HG03064 (cell line): ENCODE results near the gene MOK.

Experiments used
- ATAC-seq: cut with Tn5 transposase; IDR thresholded peaks from one replicate; pipeline ENCODE4 v1.9.1; 2021; ENCODE audit warnings: low read depth; ENCODE audit not compliant: unreplicated experiment

The MOK gene

DNA sequence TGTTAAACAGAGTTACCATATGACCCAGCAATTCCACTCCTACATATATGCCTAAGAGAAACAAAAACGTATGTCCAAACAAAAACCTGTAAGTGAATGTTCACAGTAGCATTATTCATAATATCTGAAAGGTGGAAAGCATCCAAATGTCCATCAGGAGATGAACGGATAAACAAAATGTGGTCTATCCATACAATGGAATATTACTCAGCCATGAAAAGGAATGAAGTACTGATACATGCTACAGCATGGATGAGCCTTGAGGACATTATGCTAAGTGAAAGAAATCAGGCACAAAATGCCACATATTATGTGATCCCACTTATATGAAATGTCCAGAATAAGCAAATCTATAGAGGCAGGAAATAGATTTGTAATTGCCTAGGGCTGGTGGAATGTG, 16.8 kb downstream of the MOK start:
- no peak for ATAC-seq

DNA sequence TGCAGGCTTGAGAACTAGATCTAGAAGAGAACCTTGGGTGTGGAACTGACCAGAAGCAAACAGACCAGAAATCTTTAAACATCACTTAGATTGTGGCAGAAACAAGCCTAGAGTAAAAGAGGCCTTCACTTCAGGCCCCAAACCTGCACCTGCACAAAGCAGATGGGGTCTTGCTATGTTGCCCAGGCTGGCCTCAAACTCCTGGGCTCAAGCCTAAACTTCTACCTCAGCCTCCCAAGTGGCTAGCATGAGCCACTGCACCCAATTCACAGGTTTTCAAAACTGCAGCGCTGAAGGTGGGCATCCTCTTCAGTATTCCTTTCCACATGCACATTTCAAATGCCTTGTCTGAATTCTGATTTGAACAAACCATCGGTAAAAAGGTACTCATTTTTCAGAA, 19.9 kb downstream of the MOK start:
- no peak for ATAC-seq

DNA sequence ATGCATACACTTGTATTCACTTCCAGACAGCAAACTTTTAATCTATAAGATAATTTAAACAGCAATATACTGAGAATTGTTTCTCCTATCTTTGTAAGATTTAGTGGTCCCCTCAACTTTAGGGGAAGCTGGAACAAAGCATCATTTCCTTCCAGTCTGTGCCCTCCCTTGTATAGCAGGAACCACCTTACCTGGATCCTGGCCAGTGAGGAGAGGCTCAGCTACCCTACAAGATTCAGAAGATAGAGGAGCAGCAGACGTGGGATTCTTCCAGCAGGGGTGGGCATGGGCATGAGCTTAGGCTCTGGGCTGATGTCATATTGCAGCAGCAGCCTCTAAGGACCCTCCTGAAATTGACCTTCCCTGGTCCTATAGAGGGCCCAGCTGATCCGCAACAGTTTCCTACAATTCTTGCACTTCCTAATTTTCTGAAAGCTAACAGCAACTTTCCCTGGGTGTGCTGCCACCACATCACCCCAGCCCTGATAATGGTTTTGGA, 21.3 kb downstream of the MOK start:
- ATAC-seq: no peak

DNA sequence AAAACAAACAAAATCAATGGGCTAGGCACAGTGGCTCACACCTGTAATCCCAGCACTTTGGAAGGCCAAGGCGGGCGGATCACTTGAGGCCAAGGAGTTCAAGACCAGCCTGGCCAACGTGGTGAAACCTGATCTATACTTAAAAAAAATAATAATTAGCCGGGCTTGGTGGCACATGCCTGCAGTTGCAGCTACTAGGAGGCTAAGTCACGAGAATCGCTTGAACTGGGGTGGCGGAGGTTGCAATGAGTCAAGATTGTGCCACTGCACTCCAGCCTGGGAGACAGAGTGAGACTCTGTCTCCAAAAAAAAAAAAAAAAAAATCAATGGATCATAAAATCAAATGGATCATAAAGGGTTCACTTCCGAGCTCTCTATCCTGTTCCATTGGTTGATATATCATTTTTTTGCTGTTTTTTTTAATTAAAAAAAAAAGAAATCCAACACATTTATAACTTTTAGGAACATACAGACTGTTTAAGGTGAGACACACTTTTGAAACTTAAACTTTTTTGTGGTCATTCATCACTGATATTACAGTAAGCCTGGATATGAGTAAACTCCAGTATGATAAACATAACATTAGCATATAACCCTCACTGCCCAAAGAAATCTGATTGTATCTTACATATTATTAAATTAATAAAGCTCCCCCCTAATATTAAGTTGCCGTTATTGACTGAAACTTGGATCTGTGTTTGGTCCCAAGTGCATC, 22.1 kb downstream of the MOK start:
- no peak for ATAC-seq

DNA sequence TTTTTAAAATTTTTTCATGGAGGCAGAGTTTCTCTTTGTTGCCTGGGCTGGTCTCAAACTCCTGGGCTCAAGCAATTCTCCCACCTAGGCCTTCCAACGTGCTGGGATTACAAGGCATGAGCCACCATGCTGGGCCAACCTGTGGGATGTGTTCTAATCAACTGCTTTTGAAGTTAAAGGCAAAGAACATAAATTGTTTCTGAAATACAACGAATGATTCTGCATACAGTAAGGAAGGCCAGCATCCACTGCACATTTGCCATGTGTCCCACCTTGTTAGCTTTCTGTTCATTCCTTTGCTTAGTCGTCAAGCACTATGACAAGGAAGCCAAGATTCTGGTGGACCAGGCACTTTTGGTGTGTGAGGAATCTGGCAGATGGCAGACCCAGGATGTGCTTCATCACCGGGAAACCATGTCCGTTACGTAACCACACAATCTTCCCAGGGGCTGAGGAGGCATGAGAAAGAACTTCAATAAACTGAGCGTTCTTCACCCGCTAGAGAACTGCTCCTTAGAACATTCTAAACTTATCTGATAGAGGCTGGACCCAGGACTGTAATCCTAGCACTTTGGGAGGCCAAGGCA, 24.5 kb downstream of the MOK start:
- no peak for ATAC-seq

DNA sequence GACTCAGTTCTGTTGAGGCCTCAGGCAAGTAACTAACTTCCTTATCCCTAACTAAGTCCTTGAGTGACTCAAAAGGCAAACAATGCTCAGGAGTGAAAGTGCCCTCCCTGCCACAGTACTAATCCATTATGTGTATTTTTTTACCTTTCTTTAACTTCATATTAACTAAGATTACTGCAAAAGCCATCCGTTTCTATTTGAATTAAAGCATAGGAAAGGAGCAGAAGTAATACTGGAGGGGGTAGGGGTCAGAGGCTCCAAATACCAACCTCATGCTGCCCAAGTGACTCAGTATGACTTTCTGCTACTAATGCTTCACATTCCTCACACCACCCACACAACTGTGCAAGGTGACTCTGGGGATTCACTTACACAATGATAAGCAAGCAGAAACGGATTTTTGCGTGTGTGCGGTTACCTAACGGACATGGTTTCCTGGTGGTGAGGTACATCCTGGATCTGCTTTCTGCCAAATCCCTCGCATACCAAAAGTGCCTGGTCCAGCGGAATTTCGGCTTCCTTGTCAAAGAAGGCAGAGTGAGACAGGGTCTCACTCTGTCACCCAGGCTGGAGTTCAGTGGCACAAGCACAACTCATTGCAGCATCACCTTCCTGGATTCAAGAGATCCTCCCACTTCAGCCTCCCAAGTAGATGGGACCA, 25.1 kb downstream of the MOK start:
- ATAC-seq: no peak

DNA sequence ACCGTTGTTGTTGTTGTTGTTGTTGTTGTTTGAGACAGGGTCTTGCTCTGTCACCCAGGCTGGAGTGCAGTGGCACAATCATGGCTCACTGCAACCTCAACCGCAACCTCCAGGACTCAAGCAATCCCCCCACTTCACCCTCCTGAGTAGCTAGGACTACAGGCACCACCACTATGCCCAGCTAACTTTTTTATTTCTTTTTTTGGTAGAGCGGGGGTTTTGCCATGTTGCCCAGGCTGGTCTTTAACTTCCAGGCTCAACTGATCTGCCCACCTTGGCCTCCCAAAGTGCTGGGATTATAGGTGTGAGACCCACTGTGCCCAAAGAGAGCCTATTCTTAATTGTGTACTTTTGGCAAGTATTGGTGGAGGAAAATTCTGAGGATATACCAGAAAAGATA, 25.7 kb downstream of the MOK start:
- no peak for ATAC-seq

DNA sequence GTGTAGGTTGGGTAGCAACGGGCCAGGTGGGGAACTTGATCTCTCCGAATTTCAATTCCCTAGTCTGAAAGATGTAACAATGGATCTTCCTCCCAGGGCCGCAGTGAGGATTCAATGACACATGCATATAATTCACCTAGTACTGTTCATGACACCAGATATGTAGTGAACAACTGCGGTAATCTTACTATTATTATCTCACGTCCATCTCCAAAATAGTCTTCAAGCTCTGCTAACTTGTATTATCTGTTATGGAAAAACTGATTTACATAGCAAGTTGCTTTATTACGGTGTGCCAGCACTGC, 26.4 kb downstream of the MOK start:
- no peak for ATAC-seq

DNA sequence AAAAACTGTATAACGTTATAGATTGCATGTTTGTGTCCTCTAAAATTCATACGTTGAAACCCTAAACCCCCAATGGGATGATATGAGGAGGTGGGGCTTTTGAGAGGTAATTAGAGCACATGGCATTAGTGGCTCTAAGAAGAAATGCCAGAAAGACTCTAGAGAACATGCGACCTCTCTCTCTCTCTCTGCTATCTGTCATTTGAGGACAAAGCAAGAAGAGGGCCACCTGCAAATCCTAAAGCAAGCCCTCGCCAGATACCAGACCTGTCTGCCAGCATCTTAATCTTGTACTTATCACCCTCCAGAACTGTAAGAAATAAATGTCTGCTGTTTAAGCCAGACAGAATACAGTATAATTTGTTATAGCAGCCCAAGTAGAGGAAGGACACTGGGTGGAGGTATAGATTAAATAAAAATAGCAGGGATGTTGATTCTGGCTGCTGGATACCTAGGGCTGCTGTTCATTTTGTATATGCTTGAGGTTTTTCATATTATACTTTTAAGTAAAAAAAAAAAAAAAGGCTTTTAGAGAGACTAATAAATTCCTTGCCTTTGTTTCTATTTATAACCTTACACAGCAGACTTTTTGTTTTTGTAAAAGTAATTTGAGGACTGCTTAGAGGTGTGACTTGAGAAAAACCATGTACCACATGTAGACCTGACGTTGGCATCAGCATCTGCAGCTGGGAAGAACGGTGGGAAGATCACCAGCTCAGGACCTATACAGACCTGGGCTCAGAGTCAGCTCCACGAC, 26.9 kb downstream of the MOK start:
- ATAC-seq: no peak

DNA sequence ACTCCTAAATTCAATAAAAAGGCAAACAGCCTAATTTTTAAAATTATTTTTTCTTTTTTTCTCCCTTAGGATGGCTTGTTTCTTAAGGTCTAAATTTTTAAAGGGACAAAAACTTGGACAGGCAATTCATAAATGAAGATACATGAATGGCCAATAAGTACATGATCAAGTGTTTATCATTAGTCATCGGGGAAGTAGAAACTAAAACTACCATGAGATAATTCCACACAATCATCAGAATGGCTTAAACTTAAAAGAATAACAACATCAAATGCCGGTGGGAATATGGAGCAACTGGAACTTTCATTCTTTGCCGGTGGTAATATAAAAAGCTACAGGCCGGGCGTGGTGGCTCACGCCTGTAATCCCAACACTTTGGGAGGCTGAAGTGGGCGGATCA, 29.1 kb downstream of the MOK start:
- no peak for ATAC-seq

DNA sequence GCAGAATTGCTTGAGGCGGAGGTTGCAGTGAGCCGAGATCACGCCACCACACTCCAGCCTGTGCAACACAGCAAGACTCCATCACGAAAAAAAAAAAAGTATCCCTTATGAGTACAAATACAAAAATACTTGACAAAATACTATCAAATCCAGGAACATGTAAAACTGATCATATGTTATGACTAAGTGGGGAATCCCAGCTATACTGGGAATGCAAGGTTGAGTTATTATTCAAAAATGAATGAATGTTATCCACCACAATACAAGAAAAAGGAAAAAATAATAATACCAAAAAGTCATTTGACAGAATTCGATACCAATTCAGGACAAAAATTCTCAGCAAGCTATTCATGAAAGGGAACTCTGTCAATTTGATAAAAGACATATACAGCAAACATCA, 32.6 kb downstream of the MOK start:
- ATAC-seq: no peak

DNA sequence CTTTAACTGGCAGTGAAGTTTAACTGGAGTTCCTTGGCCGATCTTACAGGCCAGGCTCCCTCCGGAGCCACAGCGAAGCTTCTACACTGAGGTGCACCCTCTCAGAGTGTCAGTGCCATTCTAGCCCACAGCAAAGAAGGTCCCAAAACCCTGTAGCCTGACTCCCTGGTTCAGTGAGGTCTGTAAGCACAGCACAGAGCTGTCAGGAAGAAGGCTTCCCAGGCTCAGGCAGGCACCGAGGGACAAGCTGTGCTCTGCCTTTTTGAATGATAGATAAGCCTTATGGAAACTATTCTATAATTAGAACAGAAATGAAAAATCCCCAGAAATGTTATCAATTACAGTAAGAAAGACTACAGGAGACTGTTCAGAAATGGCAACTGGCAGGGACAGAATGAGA, 40.2 kb downstream of the MOK start:
- ATAC-seq: no peak

DNA sequence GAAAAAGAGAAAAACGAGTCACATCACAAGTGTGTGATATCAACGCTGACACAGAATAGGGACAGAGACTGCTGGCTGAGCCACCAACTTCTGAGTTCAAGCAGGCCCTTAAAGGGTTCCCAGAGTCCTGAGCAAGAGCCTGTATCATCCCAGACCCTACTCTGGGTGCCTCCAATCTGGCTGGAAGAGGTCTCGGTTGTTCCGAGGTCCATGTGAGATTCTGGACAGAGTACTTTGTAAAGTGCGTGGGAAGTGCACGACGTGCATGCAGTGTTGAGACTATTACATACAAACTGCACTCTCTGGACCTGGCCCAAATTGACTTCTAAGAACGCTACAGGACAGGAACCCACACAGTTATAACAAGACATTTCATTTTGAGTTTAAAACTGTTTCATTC, 40.6 kb downstream of the MOK start:
- ATAC-seq: no peak

DNA sequence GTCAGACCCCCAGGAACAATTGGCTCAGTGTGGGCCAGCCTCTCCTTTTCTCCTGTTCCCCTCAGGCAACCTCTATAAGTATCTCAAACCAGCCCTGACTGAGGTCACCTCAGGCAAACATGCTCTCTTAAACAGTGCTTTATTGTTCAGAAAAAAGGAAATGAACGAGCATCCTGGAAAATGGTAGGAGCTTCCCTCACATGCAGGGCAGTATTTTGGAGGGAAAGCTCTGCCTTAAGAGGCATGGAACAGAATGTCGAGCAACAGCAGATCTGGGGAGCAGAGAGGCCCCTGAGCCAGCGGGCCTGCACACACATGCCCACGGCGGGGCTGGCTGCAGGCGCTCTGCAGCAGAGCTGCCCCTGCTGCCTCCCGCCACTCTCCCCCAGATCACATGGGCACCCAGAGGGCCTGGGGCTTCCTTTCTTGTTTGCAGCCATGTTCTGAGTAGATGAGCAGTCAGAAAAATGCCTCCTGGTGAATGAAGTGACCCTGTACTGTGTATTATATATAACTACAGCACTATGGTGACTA, 42.0 kb downstream of the MOK start:
- no peak for ATAC-seq

DNA sequence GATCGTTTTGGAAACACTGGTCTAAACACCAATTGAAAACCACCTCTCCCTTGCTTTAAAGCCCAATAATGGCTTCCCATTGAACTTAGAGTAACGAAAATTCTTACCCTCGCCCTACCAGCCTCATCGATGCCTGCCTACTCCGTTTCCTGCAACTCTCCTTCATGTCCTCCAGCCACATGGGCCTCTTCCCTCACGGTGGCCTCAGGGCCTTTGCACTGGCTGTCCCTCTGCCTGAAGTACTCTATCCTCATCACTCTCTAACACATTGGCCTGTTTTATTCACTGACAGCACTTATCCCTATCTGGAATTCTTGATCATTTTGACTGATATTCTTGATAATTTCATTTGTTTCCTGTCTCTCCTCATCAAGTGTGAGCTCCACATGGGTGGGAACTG, 46.8 kb downstream of the MOK start:
- no peak for ATAC-seq

DNA sequence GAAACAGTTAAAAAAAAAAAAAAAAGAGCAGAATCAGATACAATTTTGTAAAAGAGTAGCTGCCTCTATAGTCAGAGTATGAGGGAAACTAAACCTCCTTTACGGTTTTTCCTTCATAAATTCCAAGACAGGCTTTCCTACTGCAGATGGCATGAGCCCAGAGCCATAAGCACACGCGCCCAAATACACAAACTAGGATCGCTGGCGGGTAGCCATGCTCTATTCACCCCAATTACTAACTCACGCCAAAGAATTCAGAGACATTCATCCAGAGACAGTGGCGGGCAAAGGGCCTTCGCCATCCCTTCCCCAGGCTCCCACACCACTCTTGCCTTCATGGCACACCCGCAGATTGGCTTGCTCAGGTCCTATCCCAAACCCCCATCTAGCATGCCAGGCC, 48.2 kb downstream of the MOK start:
- no peak for ATAC-seq

DNA sequence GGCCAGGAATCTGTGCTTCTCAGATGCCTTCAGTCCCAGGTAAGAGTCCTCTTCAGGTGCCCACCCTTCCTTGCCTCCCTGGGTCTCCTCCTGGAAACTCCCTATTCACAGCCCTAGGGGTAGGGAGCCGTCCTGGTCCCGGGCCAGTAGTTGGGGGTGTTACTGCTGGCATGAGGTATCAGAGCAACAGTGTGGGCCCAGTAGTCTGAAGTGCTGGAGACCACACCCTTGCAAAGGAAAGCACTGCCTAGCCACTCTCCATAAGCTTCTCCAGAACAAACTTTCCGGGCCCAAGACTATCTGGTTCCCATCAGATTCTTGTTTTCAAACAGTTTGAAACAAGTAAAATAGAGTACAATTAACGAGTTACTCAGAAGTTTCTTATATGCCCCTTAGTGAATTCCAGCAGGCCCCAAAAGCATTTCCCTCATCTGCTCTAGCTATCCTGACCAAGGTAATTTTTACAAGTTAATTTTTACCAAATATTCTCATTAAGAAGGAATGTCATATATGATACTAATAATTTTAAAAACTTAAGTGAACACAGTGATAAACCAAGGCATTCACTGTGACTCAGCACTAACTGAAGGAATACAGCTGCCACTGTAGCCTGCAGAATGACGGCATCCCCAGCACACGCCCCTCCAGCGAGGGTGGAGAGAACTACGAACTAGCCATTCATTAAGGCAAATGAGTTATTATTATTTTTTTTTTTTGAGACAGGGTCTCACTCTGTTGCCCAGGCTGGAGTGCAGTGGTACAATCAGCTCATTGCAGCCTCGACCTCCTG, 49.4 kb downstream of the MOK start:
- ATAC-seq: no peak

DNA sequence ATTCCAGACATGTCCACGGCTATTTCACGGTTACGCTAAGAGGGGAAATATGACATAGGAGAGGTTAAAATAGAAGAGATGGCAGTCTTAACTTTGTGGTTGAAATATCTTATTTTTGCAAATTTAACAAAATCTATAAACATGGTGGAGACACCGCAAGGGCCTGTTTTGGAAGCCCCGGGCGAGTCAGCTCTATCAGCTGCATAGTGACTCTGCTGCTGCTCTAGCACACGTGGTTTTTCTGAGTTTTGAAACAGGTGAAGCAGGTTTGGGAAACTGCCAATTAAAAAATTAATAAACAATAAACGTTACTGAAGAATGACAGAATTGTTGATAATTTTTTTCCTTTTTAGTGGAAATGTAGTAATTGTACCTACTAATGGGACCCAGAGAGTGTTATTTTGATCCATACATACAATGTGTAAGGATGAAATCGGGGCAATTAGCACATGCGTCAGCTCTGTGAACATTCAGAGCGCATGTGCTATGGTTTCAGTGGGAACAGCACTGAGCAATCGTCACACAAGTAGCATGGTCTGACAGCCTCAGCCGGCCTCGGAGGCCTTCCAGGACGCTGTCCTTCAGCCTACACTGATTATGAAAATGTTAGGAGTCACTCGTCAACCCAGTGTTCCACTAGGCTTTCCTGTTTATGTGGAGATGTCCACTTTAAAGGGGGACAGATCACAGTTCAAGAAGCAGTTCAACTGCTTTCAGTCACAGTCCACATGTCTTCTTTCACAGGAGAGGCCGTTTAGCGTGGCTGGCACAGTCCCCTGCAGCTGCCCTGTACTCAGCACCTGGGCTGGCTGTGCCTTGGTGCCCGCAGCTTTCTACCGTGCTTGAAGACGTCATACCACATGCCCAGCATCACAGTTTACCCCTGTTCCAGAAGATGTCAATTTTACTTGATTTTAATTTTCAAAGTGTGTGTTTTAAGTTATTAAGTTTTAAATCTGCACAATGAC, 51.8 kb downstream of the MOK start:
- ATAC-seq: no peak

DNA sequence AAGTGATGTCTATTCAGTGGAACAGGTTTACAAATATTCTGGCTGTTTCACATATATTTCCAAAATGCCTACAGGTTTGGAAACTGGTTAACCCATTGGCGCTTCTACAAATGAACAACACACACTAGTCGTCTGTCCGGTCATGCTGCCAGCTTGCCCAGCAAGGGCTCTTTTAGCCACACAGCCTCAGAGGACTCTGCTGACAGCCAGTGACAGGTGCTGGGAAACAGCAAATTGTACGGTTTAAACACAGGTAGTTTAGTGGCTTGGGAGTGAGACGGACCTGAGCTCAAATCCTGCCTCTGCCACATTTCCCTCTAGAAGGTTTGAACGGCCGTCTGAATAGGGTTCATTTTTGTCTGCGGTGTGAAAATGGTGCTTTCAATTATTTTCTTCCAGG, 53.8 kb downstream of the MOK start:
- ATAC-seq: no peak
